Pancreas (tissue), 10 donors: ENCODE results near the gene LMBRD1. TPM values are rescaled to one million over a fixed set of nuclear protein-coding genes. Genes with fewer than 3 reads are reported as not detected.

Experiments used
- ATAC-seq, 4 donors: fragments of 200-7000 bp; cut with Tn5 transposase; one replicate each; pipeline versions ENCODE4 v1.8.0 to v1.9.1; 2020; ENCODE audit warnings: mild to moderate bottlenecking in 4 of 4, moderate library complexity in 4 of 4
- DNase-seq, 6 donors: peaks; one replicate each; pipeline ENCODE4 v3.0.0-alpha.2; 2020
- FAIRE-seq: peaks from 2 replicates; lab custom pipeline; 2012; peaks lifted over from hg19 to GRCh38; lab: Jason Lieb, UNC
- H3K27ac ChIP-seq, 4 donors: fragments of 200-600 bp; sonication (generic); 1 replicate in 3 of 4; 2 replicates in 1 of 4; pipeline versions ENCODE4 v1.5.0 to v1.8.0; 2020
- H3K27me3 ChIP-seq, 4 donors: fragments of 200-600 bp; one replicate each; pipeline ENCODE4 v1.8.0; 2021
- H3K36me3 ChIP-seq, 3 donors: fragments of 200-600 bp; sonication (generic) in 1 of 3; one replicate each; pipeline versions ENCODE4 v1.5.0 to v1.8.0; 2020 to 2021
- H3K4me1 ChIP-seq, 3 donors: fragments of 200-600 bp; one replicate each; pipeline ENCODE4 v1.8.0; 2021
- H3K4me3 ChIP-seq, 4 donors: fragments of 200-600 bp; sonication (generic) in 2 of 4; one replicate each; pipeline versions ENCODE4 v1.5.0 to v1.8.0; 2020 to 2021
- H3K9me3 ChIP-seq, 4 donors: fragments of 200-600 bp; one replicate each; pipeline ENCODE4 v1.8.0; 2021
- WGBS, 2 donors: extraction: QIAGEN DNeasy Blood & Tissue Kit; methylation state at CpG; one replicate each; pipeline ENCODE4 v1.1.7; 2013; 5-methylcytosine and 5-hydroxymethylcytosine counted together
- intact Hi-C, 3 donors: fragments of 100-400 bp; cut with DNase I; formaldehyde crosslinking; loops; one replicate each; pipeline versions ENCODE4 v1.11.1 to v1.14.2; 2022
- polyA plus RNA-seq, 2 donors: library from polyadenylated mRNA; stranded (reverse); fragments of 200-250 nt; gene quantifications; one replicate each; pipeline ENCODE4 v1.2.3, GENCODE V29; 2013
- total RNA-seq, 6 donors: library from RNA; stranded (reverse); fragmentation: NEBNext Ultra II Directional in 4 of 6; extraction: Animal tissue kit (Norgen Biotek cat#: 25700) in 4 of 6; gene quantifications; one replicate each; pipeline versions ENCODE4 v1.2.1 to v1.2.4, GENCODE V29; 2021 to 2023
- TF ChIP-seq, protein P1 (sequence below), 4 donors: fragments of 200-600 bp; sonication (generic) in 3 of 4; IDR thresholded peaks; one replicate each; pipeline versions ENCODE4 v1.5.0 to v1.8.0; 2021; ENCODE audit warnings: antibody characterized with exemption in 4 of 4
- donor health status: healthy with polysubstance abuse.
- donor health status: DM: no; HTN: no; CAD: no; lungs with moderate emphysema.
- donor health status: DM: no; HTN: no; CAD: no.
- donor health status: control.
- donor health status: control.
- donor health status: Bipolar disorder and iron deficiency.
- donor health status: DM: yes; HTN: yes; CAD: no.
- donor health status: DM: no; HTN: no; CAD: no.
- donor health status: DM: no; HTN: no; CAD: no.
- donor health status: DM: yes; HTN: yes; CAD: no.

LMBRD1 gene
- 10 to 100 TPM; 32.4 to 42.9 (median 38.7) TPM for total RNA-seq
- polyA plus RNA-seq: 10 to 100 TPM; 16.5 to 50.5 TPM

DNA sequence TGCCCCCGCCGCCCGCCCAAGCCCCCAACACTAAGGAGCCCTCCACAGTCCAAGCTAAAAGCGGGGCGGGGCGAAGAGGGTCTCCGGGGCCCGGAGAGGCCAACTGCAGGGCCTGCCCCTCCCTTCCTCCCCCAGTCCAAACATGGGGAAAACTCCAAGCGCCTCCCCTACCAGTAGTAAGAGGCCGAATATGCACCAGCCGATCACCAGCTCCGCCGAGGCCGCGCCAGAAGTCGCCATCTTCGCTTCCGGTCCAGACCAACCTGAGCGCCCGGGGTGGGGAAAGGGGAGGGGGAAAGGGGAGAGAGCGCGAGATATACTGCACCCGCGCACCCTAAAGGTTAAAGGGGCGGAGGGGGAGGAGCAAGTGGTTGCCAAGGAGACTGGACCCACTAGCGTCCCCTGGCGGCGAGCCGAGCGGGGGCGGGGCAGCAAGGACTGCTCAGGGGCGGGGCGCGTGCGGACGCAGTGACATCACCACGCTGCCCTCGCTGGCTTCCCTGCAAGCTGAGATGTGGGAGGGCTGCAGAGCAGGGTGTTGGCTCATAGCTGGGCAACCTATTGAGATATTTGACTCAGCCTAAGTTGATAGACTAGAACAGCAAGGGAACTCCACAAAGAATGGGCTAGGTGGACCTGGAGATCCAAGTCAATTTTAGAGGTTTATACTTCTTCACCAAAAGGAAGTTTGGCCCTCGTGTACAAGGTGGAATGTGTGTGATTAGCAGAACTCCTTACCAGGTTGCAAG, at the start of gene LMBRD1:
Gene LMBRD1 (minus strand): TSS at position 369 of the 749 bp plus-strand sequence. CDS start 129 bp downstream, at position 240.
- TF ChIP-seq, protein P1, sequence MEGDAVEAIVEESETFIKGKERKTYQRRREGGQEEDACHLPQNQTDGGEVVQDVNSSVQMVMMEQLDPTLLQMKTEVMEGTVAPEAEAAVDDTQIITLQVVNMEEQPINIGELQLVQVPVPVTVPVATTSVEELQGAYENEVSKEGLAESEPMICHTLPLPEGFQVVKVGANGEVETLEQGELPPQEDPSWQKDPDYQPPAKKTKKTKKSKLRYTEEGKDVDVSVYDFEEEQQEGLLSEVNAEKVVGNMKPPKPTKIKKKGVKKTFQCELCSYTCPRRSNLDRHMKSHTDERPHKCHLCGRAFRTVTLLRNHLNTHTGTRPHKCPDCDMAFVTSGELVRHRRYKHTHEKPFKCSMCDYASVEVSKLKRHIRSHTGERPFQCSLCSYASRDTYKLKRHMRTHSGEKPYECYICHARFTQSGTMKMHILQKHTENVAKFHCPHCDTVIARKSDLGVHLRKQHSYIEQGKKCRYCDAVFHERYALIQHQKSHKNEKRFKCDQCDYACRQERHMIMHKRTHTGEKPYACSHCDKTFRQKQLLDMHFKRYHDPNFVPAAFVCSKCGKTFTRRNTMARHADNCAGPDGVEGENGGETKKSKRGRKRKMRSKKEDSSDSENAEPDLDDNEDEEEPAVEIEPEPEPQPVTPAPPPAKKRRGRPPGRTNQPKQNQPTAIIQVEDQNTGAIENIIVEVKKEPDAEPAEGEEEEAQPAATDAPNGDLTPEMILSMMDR (IDR thresholded peaks at IDR 0.05): peak; percentile 72 to 86 (median 80)
- peak; percentile 96 to 100 (median 99) for DNase-seq

DNA sequence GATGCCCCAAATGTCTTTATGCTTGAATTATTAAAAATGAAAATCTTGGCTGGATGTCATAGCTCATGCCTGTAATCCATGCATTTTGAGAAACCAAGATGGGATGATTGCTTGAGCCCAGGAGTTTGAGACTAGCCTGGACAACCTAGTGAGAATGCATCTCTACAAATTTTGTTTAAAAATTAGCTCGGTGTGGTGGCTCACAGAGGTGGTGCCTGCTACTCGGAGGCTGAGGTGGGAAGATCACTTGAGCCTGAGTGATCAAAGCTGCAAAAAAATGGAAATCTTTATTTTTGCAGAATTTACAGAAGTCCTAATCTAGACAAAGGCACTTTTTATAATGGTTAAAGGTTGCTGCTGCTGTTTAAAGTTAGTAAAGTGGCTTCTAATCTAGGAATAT, 49.5 kb upstream of the LMBRD1 start:
- H3K4me3 ChIP-seq: no peak overlapping the region
- 82 to 91% methylated on average over 2 of the region's 2 CpGs for WGBS, 2 donors
- no peaks in the 10 kb centered on the region for H3K27me3 ChIP-seq
- FAIRE-seq (no peak), ATAC-seq (no peak), DNase-seq (no peak)
- TF ChIP-seq, protein P1 (IDR thresholded peaks at IDR 0.05): no peak
- H3K4me1 ChIP-seq: peaks cover 0 to 5% (median 0%) of the 10 kb centered on the region in 3 donors
- intact Hi-C loops: no loop called here
- H3K9me3 ChIP-seq: no peaks in the 10 kb centered on the region
- H3K36me3 ChIP-seq: no peaks in the 10 kb centered on the region
- H3K27ac ChIP-seq: no peak overlapping the region

More for the DNA sequence above, at the start of gene LMBRD1:
- Histone ChIP-seq H3K4me3 (peak within 1 kb of the TSS; percentile 50 to 82 (median 64)), H3K27me3 (no peaks in the 10 kb centered on the region), H3K4me1 (peaks cover 5 to 22% (median 18%) of the 10 kb centered on the region in 3 donors), H3K36me3 (no peaks in the 10 kb centered on the region), H3K9me3 (no peaks in the 10 kb centered on the region), H3K27ac (peak within 1 kb of the TSS; percentile 97 to 98 (median 98))
- intact Hi-C loops: no loop called here
- WGBS, 2 donors: 1% methylated on average over 37 to 39 of the region's 39 CpGs
- FAIRE-seq (peak; percentile 17), ATAC-seq (peak; percentile 91 to 96 (median 93))

DNA sequence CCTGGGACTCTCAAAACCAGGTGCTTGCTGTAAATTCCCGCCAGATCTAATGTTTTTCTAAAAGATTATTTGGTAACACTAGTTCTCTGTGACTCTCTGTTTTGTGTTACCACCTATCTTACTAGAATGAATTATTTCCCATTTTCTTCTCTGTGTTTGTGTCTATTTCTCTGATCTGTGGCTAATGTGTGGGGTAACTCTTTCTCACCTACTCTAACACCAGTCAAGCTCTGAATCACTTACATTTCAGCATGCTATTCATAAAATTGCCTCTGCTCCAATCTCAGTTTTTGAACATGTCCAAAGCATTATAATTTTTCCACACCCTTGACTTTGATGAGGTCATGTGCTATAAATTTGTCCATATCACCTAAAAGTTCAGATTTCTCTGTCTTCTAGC, 46.4 kb upstream of the LMBRD1 start:
- FAIRE-seq (no peak), ATAC-seq (no peak), DNase-seq (no peak)
- Histone ChIP-seq H3K9me3 (no peaks in the 10 kb centered on the region), H3K4me1 (peaks cover 0 to 5% (median 0%) of the 10 kb centered on the region in 3 donors), H3K27ac (no peak overlapping the region), H3K27me3 (no peaks in the 10 kb centered on the region), H3K4me3 (no peak overlapping the region), H3K36me3 (no peaks in the 10 kb centered on the region)
- intact Hi-C loops: no loop called here
- TF ChIP-seq, protein P1 (IDR thresholded peaks at IDR 0.05): no peak
- WGBS, 2 donors: 92 to 100% methylated on average over 1 of the region's 1 CpG

DNA sequence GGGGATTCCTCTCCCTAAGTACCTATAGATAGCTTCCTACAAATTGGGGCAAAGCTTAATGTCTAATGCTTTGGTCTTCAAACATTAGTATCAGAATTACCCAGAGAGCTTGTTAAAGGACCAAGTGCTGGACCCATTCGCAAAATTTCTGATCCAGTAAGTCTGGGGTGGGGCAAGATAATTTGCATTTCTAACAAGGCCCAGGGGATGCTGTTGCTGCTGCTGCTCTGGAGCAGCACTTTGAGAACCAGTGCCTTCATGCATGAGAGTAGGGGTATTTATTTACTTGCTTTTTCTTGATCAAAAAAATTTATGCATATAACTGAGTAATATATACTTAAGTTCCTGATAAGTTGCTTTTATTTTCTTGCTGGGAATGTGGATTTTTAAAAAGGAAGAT, 45.1 kb upstream of the LMBRD1 start:
- TF ChIP-seq, protein P1 (IDR thresholded peaks at IDR 0.05): no peak
- no peak overlapping the region for H3K27ac ChIP-seq
- no peaks in the 10 kb centered on the region for H3K36me3 ChIP-seq
- ATAC-seq (no peak), FAIRE-seq (no peak), DNase-seq (no peak)
- 94 to 95% methylated on average over 1 of the region's 1 CpG for WGBS, 2 donors
- H3K4me1 ChIP-seq: peaks cover 0 to 3% (median 0%) of the 10 kb centered on the region in 3 donors
- no peaks in the 10 kb centered on the region for H3K9me3 ChIP-seq
- no peaks in the 10 kb centered on the region for H3K27me3 ChIP-seq
- intact Hi-C loops: no loop called here
- H3K4me3 ChIP-seq: no peak overlapping the region
